Measurements from ENCODE around the gene ABCA4.

The ABCA4 gene

GRCh38 chr1:94079080-94079940, 41.6 kb downstream of the ABCA4 start:
- H3K9me3 Mint-ChIP-seq = no peaks in the 10 kb centered on the region
- no peaks in the 10 kb centered on the region for H3K36me3 Mint-ChIP-seq (ENCODE audit: low read depth)
- peaks cover 8% of the 10 kb centered on the region for H3K27me3 Mint-ChIP-seq (ENCODE audit: low read depth, poor library complexity)
- peak; percentile 47 for DNase-seq
- TF ChIP-seq, protein P1, sequence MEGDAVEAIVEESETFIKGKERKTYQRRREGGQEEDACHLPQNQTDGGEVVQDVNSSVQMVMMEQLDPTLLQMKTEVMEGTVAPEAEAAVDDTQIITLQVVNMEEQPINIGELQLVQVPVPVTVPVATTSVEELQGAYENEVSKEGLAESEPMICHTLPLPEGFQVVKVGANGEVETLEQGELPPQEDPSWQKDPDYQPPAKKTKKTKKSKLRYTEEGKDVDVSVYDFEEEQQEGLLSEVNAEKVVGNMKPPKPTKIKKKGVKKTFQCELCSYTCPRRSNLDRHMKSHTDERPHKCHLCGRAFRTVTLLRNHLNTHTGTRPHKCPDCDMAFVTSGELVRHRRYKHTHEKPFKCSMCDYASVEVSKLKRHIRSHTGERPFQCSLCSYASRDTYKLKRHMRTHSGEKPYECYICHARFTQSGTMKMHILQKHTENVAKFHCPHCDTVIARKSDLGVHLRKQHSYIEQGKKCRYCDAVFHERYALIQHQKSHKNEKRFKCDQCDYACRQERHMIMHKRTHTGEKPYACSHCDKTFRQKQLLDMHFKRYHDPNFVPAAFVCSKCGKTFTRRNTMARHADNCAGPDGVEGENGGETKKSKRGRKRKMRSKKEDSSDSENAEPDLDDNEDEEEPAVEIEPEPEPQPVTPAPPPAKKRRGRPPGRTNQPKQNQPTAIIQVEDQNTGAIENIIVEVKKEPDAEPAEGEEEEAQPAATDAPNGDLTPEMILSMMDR (IDR thresholded peaks at IDR 0.05) = no peak
- H3K27ac Mint-ChIP-seq = peak overlapping the region; percentile 86
- peaks cover 43% of the 10 kb centered on the region for H3K4me1 Mint-ChIP-seq
- H3K4me3 Mint-ChIP-seq = peak overlapping the region; percentile 17

GRCh38 chr1:94072840-94073522, 48.0 kb downstream of the ABCA4 start:
- Mint-ChIP-seq H3K4me1 (peaks cover 58% of the 10 kb centered on the region), H3K27me3 (ENCODE audit: low read depth, poor library complexity) (peaks cover 8% of the 10 kb centered on the region), H3K9me3 (no peaks in the 10 kb centered on the region), H3K27ac (peak overlapping the region; percentile 65), H3K4me3 (no peak overlapping the region), H3K36me3 (ENCODE audit: low read depth) (no peaks in the 10 kb centered on the region)
- TF ChIP-seq, protein P1 (IDR thresholded peaks at IDR 0.05) = no peak
- no peak for DNase-seq

DNA sequence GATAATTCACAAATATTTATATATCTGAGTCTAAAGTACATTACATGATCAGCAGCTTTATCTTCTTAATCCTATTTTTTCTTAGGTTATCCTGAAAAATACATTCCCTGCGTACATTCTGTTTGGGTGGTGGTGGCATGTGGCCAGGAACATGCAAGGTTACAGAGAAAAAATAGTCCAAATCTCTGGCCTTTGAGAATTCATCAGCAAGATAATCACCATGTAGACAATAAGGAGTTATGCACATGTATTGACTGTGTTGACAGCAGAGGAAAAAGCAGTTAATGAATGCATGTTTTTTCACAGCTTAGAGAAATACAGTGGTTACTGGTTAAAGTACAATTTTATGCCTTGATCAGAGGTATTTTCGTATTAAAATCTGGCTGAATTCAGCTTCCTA, 49.0 kb downstream of the ABCA4 start:
- Mint-ChIP-seq H3K27me3 (ENCODE audit: low read depth, poor library complexity) (peaks cover 8% of the 10 kb centered on the region), H3K4me1 (peaks cover 56% of the 10 kb centered on the region), H3K4me3 (no peak overlapping the region), H3K36me3 (ENCODE audit: low read depth) (no peaks in the 10 kb centered on the region), H3K9me3 (no peaks in the 10 kb centered on the region), H3K27ac (no peak overlapping the region)
- DNase-seq = no peak
- TF ChIP-seq, protein P1 (IDR thresholded peaks at IDR 0.05) = no peak

DNA sequence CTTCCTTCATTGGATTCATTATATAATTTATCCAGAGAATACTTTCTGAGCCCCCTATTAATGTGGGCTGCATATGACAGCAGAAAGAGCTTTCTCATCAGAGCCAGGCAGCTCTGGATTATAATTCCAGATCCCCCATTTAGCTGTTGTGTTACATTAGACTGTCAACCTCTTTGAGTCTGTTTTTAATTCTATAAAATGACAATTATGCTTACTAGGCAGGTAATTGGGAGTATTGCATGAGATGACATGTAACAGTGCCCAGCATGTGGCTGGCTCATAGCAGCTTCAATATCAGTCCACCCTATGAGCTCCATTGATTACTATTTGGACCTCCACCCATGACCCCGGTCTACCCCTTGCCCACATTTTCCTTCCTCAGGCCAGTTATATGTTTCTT, 49.6 kb downstream of the ABCA4 start:
- no peaks in the 10 kb centered on the region for H3K9me3 Mint-ChIP-seq
- peaks cover 5% of the 10 kb centered on the region for H3K27me3 Mint-ChIP-seq (ENCODE audit: low read depth, poor library complexity)
- no peak overlapping the region for H3K4me3 Mint-ChIP-seq
- TF ChIP-seq, protein P1 (IDR thresholded peaks at IDR 0.05) = no peak
- no peak for DNase-seq
- no peaks in the 10 kb centered on the region for H3K36me3 Mint-ChIP-seq (ENCODE audit: low read depth)
- H3K27ac Mint-ChIP-seq = no peak overlapping the region
- H3K4me1 Mint-ChIP-seq = peaks cover 54% of the 10 kb centered on the region

GRCh38 chr1:94070865-94071264, 50.1 kb downstream of the ABCA4 start:
- no peaks in the 10 kb centered on the region for H3K36me3 Mint-ChIP-seq (ENCODE audit: low read depth)
- H3K9me3 Mint-ChIP-seq = no peaks in the 10 kb centered on the region
- TF ChIP-seq, protein P1 (IDR thresholded peaks at IDR 0.05) = no peak
- H3K4me1 Mint-ChIP-seq = peaks cover 50% of the 10 kb centered on the region
- no peak for DNase-seq
- H3K4me3 Mint-ChIP-seq = no peak overlapping the region
- peak overlapping the region; percentile 27 for H3K27ac Mint-ChIP-seq
- no peaks in the 10 kb centered on the region for H3K27me3 Mint-ChIP-seq (ENCODE audit: low read depth, poor library complexity)

Data from nephron progenitor cell (in vitro differentiated cells).